ENCODE results near the gene CNN1. TPM values are rescaled to one million over a fixed set of nuclear protein-coding genes. Genes with fewer than 3 reads are reported as not detected.

Gene CNN1
- total and polyA plus RNA-seq, 2 of the 13 experiments (the other 11 are each of a cell fraction or from before 2014, with no cell fraction given): 0.70 to 1.1 TPM

DNA sequence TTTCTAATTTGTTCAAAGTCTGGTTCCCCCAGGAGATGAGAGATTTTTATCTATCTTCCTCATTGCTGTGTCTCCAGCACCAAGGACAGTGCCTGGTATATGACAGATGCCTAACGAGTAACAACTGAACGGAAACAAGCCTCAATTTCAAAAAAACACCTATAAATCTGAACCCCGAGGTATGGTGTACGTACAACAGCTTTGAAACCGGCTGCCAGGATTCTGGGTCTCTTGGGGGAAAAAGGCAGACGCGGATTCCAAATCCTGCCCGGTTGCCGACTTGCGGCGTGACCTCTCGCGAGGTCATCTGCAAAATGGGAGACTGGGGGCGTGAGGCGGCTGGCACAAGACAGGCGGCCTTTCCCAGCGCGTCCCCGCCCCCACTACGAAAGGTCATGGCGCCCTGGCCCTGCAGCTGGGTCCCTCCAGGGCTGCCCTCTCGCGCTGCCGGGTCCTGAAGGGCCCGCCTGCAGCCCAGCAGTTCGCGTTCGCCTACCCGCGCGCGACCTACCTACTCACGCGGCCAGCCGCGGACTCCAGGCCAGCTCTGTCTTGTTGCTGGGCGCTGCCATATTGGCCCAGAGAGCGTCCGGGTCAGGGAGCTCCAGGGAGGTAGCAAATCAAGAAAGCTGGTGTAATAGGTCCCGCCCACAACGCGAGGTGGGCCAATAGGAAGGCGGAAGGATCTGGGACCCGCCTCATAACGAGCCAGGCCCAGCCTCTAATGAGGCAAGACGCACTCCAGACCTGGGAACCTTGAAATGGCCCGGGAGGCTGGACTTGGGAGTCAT lies 9.9 kb upstream of the CNN1 start, which contains the start of gene ECSIT (continued):
- no peak for TF ChIP-seq ARID2 (CRISPR knock-in tag; IDR thresholded peaks at IDR 0.05; ENCODE audit: borderline replicate concordance)
- TF ChIP-seq CHD4 (IDR thresholded peaks at IDR 0.05; ENCODE audit: borderline replicate concordance, low read length): no peak
- TF ChIP-seq BCL6 (CRISPR knock-in tag; IDR thresholded peaks at IDR 0.05): peak; percentile 38; the same call in 1 of the 2 replicates
- peak; percentile 29; the same call in 1 of the 2 replicates for TF ChIP-seq ZNF431 (CRISPR knock-in tag; IDR thresholded peaks at IDR 0.05; ENCODE audit: borderline replicate concordance, low read depth)
- TF ChIP-seq, protein P1, sequence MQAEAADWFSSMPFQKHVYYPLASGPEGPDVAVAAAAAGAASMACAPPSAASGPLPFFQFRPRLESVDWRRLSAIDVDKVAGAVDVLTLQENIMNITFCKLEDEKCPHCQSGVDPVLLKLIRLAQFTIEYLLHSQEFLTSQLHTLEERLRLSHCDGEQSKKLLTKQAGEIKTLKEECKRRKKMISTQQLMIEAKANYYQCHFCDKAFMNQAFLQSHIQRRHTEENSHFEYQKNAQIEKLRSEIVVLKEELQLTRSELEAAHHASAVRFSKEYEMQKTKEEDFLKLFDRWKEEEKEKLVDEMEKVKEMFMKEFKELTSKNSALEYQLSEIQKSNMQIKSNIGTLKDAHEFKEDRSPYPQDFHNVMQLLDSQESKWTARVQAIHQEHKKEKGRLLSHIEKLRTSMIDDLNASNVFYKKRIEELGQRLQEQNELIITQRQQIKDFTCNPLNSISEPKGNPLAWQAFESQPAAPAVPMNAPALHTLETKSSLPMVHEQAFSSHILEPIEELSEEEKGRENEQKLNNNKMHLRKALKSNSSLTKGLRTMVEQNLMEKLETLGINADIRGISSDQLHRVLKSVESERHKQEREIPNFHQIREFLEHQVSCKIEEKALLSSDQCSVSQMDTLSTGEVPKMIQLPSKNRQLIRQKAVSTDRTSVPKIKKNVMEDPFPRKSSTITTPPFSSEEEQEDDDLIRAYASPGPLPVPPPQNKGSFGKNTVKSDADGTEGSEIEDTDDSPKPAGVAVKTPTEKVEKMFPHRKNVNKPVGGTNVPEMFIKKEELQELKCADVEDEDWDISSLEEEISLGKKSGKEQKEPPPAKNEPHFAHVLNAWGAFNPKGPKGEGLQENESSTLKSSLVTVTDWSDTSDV (CRISPR knock-in tag; IDR thresholded peaks at IDR 0.05): 0 out of 2 replicates have a peak, but pooled peaks have one; percentile 47
- 0 out of 2 replicates have a peak, but pooled peaks have one; percentile 36 for TF ChIP-seq ZNF749 (CRISPR knock-in tag; IDR thresholded peaks at IDR 0.05; ENCODE audit: borderline replicate concordance)
- TF ChIP-seq PTBP1 (IDR thresholded peaks at IDR 0.05; ENCODE audit: low read depth, low read length, poor library complexity, severe bottlenecking): no peak
- TF ChIP-seq KDM6A (CRISPR knock-in tag; IDR thresholded peaks at IDR 0.05; ENCODE audit: low read depth): no peak
- 0 out of 2 replicates have a peak, but pooled peaks have one; percentile 70 for TF ChIP-seq EHMT2 (IDR thresholded peaks at IDR 0.05; ENCODE audit: borderline replicate concordance, low read depth, low read length)
- TF ChIP-seq GFI1 (CRISPR knock-in tag; IDR thresholded peaks at IDR 0.05; ENCODE audit: borderline replicate concordance): no peak; the same call in 1 of the 2 replicates
- TF ChIP-seq EED (CRISPR knock-in tag; IDR thresholded peaks at IDR 0.05): peak; percentile 92
- peak; percentile 47; the same call in 1 of the 2 replicates for TF ChIP-seq SIN3B (IDR thresholded peaks at IDR 0.05; ENCODE audit: low read length)
- TF ChIP-seq MYC (CRISPR knock-in tag; IDR thresholded peaks at IDR 0.05; ENCODE audit: borderline replicate concordance): peak; percentile 84
- TF ChIP-seq TAF1 (CRISPR knock-in tag; IDR thresholded peaks at IDR 0.05): peak; percentile 92
- TF ChIP-seq, protein P2, sequence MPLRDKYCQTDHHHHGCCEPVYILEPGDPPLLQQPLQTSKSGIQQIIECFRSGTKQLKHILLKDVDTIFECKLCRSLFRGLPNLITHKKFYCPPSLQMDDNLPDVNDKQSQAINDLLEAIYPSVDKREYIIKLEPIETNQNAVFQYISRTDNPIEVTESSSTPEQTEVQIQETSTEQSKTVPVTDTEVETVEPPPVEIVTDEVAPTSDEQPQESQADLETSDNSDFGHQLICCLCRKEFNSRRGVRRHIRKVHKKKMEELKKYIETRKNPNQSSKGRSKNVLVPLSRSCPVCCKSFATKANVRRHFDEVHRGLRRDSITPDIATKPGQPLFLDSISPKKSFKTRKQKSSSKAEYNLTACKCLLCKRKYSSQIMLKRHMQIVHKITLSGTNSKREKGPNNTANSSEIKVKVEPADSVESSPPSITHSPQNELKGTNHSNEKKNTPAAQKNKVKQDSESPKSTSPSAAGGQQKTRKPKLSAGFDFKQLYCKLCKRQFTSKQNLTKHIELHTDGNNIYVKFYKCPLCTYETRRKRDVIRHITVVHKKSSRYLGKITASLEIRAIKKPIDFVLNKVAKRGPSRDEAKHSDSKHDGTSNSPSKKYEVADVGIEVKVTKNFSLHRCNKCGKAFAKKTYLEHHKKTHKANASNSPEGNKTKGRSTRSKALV (CRISPR knock-in tag; IDR thresholded peaks at IDR 0.05): no peak
- TF ChIP-seq, protein P3, sequence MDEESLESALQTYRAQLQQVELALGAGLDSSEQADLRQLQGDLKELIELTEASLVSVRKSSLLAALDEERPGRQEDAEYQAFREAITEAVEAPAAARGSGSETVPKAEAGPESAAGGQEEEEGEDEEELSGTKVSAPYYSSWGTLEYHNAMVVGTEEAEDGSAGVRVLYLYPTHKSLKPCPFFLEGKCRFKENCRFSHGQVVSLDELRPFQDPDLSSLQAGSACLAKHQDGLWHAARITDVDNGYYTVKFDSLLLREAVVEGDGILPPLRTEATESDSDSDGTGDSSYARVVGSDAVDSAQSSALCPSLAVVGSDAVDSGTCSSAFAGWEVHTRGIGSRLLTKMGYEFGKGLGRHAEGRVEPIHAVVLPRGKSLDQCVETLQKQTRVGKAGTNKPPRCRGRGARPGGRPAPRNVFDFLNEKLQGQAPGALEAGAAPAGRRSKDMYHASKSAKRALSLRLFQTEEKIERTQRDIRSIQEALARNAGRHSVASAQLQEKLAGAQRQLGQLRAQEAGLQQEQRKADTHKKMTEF (CRISPR knock-in tag; IDR thresholded peaks at IDR 0.05): peak; percentile 90
- no peak for TF ChIP-seq ZNF451 (CRISPR knock-in tag; IDR thresholded peaks at IDR 0.05)
- peak; percentile 92 for TF ChIP-seq HDAC1 (CRISPR knock-in tag; IDR thresholded peaks at IDR 0.05)
- TF ChIP-seq, protein P4, sequence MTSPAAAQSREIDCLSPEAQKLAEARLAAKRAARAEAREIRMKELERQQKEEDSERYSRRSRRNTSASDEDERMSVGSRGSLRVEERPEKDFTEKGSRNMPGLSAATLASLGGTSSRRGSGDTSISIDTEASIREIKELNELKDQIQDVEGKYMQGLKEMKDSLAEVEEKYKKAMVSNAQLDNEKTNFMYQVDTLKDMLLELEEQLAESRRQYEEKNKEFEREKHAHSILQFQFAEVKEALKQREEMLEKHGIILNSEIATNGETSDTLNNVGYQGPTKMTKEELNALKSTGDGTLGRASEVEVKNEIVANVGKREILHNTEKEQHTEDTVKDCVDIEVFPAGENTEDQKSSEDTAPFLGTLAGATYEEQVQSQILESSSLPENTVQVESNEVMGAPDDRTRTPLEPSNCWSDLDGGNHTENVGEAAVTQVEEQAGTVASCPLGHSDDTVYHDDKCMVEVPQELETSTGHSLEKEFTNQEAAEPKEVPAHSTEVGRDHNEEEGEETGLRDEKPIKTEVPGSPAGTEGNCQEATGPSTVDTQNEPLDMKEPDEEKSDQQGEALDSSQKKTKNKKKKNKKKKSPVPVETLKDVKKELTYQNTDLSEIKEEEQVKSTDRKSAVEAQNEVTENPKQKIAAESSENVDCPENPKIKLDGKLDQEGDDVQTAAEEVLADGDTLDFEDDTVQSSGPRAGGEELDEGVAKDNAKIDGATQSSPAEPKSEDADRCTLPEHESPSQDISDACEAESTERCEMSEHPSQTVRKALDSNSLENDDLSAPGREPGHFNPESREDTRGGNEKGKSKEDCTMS (CRISPR knock-in tag; conservative IDR thresholded peaks at IDR 0.05): no peak
- no peak for TF ChIP-seq ZSCAN30 (CRISPR knock-in tag; IDR thresholded peaks at IDR 0.05)
- TF ChIP-seq KDM1A (CRISPR knock-in tag; IDR thresholded peaks at IDR 0.05): no peak

Measured in HepG2 (cell line).